GM06990 (cell line): ENCODE results near the gene ALB.

Experiments
- DNase-seq: peaks from one replicate; pipeline ENCODE4 v3.0.0-alpha.2; 2011; ENCODE audit not compliant: insufficient read length; ENCODE audit errors: extremely low read depth
- H3K27me3 ChIP-seq: replicated peaks from 2 replicates; pipeline ENCODE4 v1.6.0; 2011; ENCODE audit warnings: low read length; ENCODE audit not compliant: control insufficient read depth, insufficient read depth
- H3K36me3 ChIP-seq: 2 replicates; pipeline ENCODE4 v1.5.1; 2011; ENCODE audit warnings: low read length; ENCODE audit not compliant: control insufficient read depth, insufficient read depth
- H3K4me3 ChIP-seq: replicated peaks from 2 replicates; pipeline ENCODE4 v1.5.1; 2011; ENCODE audit warnings: low read depth, mild to moderate bottlenecking, control low read depth, low read length
- CTCF ChIP-seq: IDR thresholded peaks from 2 replicates; pipeline ENCODE4 v1.5.1; 2011; ENCODE audit warnings: low read length, control low read depth, mild to moderate bottlenecking, inconsistent platforms; ENCODE audit not compliant: insufficient read depth, poor library complexity, severe bottlenecking

The ALB gene

GRCh38 chr4:73391774-73392173 is 12.3 kb upstream of the ALB start:
- DNase-seq: no peak
- Histone ChIP-seq H3K36me3 (no peaks in the 10 kb centered on the region), H3K27me3 (no peaks in the 10 kb centered on the region), H3K4me3 (no peak overlapping the region)
- TF ChIP-seq CTCF: no peak

- no peak for TF ChIP-seq CTCF
- Histone ChIP-seq H3K4me3 (no peak overlapping the region), H3K27me3 (no peaks in the 10 kb centered on the region), H3K36me3 (no peaks in the 10 kb centered on the region)
- DNase-seq: no peak
These were observed 11.2 kb upstream of the ALB start for GRCh38 chr4:73392936-73393335.

GRCh38 chr4:73396304-73396703 is 7.8 kb upstream of the ALB start:
- no peaks in the 10 kb centered on the region for H3K36me3 ChIP-seq
- DNase-seq: no peak
- TF ChIP-seq CTCF: no peak
- H3K4me3 ChIP-seq: no peak overlapping the region
- no peaks in the 10 kb centered on the region for H3K27me3 ChIP-seq

- Histone ChIP-seq H3K4me3 (no peak overlapping the region), H3K27me3 (no peaks in the 10 kb centered on the region), H3K36me3 (no peaks in the 10 kb centered on the region)
- DNase-seq: no peak
- no peak for TF ChIP-seq CTCF
These were observed 6.8 kb upstream of the ALB start for GRCh38 chr4:73396993-73397972.

- DNase-seq: no peak
These were observed 2.7 kb upstream of the ALB start for GRCh38 chr4:73401412-73401811.

More at GRCh38 chr4:73401412-73401811, 2.7 kb upstream of the ALB start:
- H3K36me3 ChIP-seq: no peaks in the 10 kb centered on the region
- no peak overlapping the region for H3K4me3 ChIP-seq
- H3K27me3 ChIP-seq: no peaks in the 10 kb centered on the region
- no peak for TF ChIP-seq CTCF
